Astrocyte of the spinal cord (primary cell): Measurements from ENCODE around the gene PTPN23.

Experiments used
- DNase-seq: peaks from one replicate; pipeline ENCODE4 v3.0.0; 2011; ENCODE audit warnings: low read depth, low spot score
- H3K4me3 ChIP-seq: 2 replicates; pipeline ENCODE4 v1.5.1; 2011; ENCODE audit warnings: low read depth, mild to moderate bottlenecking, low read length, moderate library complexity
- CTCF ChIP-seq: IDR thresholded peaks from 2 replicates; pipeline ENCODE4 v1.5.1; 2012; ENCODE audit warnings: low read depth, mild to moderate bottlenecking, low read length, inconsistent platforms
- in situ Hi-C: cut with HindIII; loops from 2 replicates; pipeline ENCODE4 v1.10.0; 2017; ENCODE audit warnings: low sequenced_read_pairs

The PTPN23 gene

DNA sequence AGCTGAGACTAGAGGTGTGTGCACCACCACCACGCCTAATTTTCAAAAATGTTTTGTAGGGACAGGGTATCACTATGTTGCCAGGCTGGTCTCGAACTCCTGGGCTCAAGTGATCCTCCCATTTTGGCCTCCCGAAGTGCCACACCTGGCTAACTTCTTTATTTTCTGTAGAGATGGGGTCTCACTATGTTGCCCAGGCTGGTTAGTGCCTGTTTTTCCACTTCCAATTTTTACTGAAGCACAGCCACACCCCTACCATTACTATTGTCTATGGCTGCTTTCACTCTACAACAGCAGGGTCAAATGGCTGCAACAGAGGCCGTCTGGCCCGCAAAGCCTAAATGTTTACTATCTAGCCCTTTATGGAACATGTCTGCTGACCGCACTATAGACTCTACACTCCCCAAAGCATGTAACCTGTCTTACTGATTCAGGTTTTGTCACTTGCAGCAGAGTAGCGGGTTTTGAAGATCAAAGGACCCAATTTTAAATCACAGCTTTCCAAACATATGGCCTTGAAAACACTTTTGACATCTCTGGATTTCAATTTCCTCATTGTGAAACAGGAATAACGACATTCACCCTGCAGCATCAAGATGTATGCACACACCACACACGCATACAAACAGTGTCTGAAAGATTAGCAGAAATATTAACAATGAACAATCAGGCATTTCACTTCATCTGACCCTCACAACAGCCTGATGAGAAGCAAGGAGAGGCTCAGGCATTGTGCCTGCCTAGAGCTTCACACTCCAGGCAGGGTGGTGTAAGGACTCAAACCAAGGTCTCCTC, 48.9 kb downstream of the PTPN23 start:
- in situ Hi-C loops: no loop called here
- DNase-seq: no peak
- TF ChIP-seq CTCF: no peak
- no peak overlapping the region for H3K4me3 ChIP-seq

- DNase-seq: no peak
- no peak for TF ChIP-seq CTCF
- no peak overlapping the region for H3K4me3 ChIP-seq
- in situ Hi-C loops: no loop called here
Measured at GRCh38 chr3:47430606-47431005, 49.8 kb downstream of the PTPN23 start.

- in situ Hi-C loops: no loop called here
- no peak for TF ChIP-seq CTCF
- H3K4me3 ChIP-seq: no peak overlapping the region
- no peak for DNase-seq
Measured at GRCh38 chr3:47431225-47431624, 50.4 kb downstream of the PTPN23 start.

DNA sequence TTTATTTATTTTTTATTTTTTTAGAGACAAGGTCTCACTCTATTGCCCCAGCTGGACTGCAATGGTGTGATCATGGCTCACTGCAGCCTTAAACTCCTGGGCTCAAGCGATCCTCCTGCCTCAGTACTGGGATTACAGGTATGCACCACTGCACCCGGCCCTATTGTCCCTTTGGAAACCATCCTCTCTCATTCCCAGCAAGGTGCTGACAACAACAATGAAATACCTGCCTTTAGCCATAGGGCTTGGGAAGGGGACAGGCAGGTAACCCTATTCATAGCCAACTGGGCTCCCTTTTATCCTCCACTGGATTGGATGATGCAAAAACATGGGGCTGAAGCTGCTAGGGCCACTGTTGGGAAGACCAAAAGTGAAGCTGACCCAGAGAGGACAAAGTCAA, 51.9 kb downstream of the PTPN23 start:
- TF ChIP-seq CTCF: no peak
- in situ Hi-C loops: no loop called here
- H3K4me3 ChIP-seq: no peak overlapping the region
- DNase-seq: no peak

DNA sequence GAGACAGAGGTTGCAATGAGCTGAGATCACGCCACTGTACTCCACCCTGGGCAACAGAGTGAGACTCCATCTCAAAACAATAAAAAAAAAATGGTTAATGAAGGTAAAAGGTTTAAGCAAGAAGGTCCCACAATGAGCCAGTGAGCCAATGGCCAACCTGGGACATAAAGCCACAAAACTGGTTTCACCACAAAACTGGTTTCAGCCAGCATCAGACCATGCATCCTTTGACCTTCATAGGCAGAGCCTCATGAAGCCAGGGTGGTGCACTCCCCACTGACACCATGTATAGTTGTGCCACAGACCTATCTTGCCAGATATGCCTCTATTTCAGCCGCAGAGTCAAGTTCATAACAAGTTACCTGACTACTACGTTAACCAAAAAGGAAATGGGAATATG, 53.0 kb downstream of the PTPN23 start:
- TF ChIP-seq CTCF: no peak
- H3K4me3 ChIP-seq: no peak overlapping the region
- no peak for DNase-seq
- in situ Hi-C loops: no loop called here

DNA sequence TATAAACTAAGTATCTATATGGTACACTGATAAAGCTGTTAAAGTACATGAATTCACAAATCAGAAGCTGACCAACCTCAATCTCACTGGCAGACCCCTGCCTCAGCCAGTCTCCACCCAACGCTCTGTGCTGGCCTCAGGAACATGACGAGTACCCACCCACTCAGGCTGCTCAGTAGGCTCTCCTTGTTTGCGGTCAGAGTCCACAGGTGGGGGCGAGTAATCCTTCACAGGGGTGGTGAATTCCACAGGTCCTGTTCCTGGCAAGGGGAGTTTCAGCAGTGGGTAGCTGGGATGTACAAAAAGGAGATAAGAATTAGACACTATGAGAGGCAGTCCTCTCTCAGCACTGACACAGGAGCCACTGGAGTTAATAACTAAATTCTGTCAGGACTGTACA, 54.0 kb downstream of the PTPN23 start:
- DNase-seq: no peak
- no peak overlapping the region for H3K4me3 ChIP-seq
- TF ChIP-seq CTCF: no peak
- in situ Hi-C loops: no loop called here
